GM20000 (cell line): ENCODE measurements around the gene NCSTN.

ENCODE experiments used
- DNase-seq: peaks from one replicate; pipeline ENCODE4 v3.0.0; 2012; ENCODE audit warnings: low spot score
- TF ChIP-seq, protein P1 (sequence below): IDR thresholded peaks from 2 replicates; pipeline ENCODE4 v1.5.1; 2012; ENCODE audit warnings: mild to moderate bottlenecking, control low read depth; ENCODE audit errors: extremely low read depth, missing control alignments

NCSTN gene

DNA sequence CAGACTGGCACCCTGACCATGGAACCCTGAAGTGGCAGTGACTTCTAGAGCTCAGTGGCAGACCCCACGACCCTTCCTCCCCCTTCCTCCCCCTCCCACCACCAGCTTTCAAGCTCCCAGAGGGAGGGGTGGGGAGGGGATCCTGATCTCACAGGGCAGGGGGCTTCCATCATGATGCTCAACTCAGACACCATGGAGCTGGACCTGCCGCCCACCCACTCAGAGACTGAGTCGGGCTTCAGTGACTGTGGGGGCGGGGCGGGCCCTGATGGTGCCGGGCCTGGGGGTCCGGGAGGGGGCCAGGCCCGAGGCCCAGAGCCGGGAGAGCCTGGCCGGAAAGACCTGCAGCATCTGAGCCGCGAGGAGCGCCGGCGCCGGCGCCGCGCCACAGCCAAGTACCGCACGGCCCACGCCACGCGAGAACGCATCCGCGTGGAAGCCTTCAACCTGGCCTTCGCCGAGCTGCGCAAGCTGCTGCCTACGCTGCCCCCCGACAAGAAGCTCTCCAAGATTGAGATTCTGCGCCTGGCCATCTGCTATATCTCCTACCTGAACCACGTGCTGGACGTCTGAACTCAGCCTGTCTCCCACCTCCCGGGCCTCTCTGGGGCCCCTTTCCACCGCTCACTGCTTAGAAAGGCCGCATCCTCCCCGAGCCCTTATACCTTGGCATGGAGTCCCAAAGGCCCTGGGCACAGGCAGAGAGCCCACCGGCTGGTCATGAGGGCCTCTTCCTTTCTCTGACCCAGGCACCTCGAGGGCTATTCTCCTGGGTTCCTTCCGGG, 27.6 kb downstream of the NCSTN start:
- TF ChIP-seq, protein P1, sequence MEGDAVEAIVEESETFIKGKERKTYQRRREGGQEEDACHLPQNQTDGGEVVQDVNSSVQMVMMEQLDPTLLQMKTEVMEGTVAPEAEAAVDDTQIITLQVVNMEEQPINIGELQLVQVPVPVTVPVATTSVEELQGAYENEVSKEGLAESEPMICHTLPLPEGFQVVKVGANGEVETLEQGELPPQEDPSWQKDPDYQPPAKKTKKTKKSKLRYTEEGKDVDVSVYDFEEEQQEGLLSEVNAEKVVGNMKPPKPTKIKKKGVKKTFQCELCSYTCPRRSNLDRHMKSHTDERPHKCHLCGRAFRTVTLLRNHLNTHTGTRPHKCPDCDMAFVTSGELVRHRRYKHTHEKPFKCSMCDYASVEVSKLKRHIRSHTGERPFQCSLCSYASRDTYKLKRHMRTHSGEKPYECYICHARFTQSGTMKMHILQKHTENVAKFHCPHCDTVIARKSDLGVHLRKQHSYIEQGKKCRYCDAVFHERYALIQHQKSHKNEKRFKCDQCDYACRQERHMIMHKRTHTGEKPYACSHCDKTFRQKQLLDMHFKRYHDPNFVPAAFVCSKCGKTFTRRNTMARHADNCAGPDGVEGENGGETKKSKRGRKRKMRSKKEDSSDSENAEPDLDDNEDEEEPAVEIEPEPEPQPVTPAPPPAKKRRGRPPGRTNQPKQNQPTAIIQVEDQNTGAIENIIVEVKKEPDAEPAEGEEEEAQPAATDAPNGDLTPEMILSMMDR: no peak
- no peak for DNase-seq

GRCh38 chr1:160371346-160371631, 28.1 kb downstream of the NCSTN start:
- DNase-seq: no peak
- TF ChIP-seq, protein P1: no peak

GRCh38 chr1:160371756-160372155, 28.6 kb downstream of the NCSTN start:
- no peak for DNase-seq
- TF ChIP-seq, protein P1: no peak

DNA sequence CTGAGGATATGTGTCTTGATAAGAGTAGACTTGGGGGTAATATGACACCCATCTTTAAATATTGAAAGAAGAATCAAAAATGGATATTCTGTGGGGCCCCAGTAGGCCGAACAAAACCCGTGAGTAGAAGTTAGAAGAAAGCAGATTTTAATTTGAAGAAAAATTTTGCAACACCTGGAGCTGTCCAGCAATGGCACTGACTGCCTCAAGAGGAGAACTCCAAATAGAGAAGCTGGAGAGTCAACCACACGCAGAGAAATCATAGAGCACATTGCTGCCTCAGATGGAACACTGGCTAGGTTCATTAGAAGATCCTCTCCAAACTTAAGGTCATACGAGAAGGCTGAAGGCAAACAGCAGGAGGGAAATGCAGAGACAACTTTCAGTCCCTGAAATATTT, 30.5 kb downstream of the NCSTN start:
- no peak for DNase-seq
- TF ChIP-seq, protein P1: no peak

- TF ChIP-seq, protein P1: no peak
- no peak for DNase-seq
Measured at GRCh38 chr1:160374306-160375110, 31.3 kb downstream of the NCSTN start.

GRCh38 chr1:160375788-160376524, 32.8 kb downstream of the NCSTN start:
- TF ChIP-seq, protein P1: no peak
- peak; percentile 50 for DNase-seq
